ENCODE results near the gene TXNDC5. TPM values are rescaled to one million over a fixed set of nuclear protein-coding genes. Genes with fewer than 3 reads are reported as not detected.

TXNDC5 gene
- total and polyA plus RNA-seq, 9 of the 15 experiments (the other 6 are each of a cell fraction or from before 2014, with no cell fraction given), result 33.9 to 156 (median 137) TPM

DNA sequence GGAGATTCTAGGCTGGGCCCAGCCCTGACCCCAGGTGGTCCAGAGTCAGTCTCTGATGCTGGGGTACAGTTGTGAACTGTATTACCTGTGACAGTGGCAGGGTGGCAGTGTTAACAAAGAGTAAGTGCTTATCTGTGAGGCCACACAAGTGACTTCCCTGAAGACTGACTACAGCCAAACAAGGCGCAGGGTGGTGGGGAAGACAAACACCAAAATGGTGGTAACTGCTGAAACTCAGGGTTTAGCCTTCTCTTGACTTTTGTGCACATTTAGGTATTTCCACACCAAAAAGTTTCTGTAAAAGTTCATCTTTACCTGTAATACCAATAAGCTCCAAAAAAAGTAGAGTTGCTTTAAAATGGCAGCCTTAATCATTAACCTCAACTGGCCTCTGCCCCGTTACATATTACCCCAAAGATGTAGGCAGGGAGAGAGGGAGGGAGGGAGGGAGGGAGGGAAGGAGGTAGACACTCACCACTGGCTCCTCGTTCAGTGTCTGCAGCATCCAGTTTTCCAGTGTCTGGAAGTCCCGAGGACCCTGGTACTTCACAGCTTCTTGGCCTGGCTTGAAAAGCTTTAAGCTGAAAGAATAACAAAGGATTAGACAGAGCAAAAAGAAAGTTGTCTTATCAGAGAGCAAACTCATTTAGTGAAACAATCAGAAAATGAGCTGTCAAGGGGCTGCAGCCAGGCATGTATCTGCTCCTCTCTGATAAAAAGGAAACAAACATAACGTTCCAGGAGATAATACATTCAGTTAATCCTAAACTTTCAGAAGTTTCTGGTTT lies 11.3 kb downstream of the TXNDC5 start (continued):
- TF ChIP-seq TAF1 (IDR thresholded peaks at IDR 0.05; ENCODE audit: control insufficient read depth, extremely low read depth, insufficient read depth, low read length, severe bottlenecking), result no peak
- TF ChIP-seq TEAD4 (IDR thresholded peaks at IDR 0.05; ENCODE audit: low read length), result peak; percentile 98
- no peak for TF ChIP-seq TEAD4 (CRISPR knock-in tag; IDR thresholded peaks at IDR 0.05; ENCODE audit: borderline replicate concordance)
- TF ChIP-seq, protein P1, sequence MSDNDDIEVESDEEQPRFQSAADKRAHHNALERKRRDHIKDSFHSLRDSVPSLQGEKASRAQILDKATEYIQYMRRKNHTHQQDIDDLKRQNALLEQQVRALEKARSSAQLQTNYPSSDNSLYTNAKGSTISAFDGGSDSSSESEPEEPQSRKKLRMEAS (CRISPR knock-in tag; IDR thresholded peaks at IDR 0.05), result no peak
- TF ChIP-seq FOXK2 (conservative IDR thresholded peaks at IDR 0.05 in 1 of 2, IDR thresholded peaks at IDR 0.05 in 1 of 2; ENCODE audit: low read depth in 2 of 2), result peak in 1 of 2 experiments; percentile 38; a peak in 2 of 4 replicates
- peak; percentile 88 for TF ChIP-seq HDAC2 (IDR thresholded peaks at IDR 0.05)
- TF ChIP-seq TSC22D4 (tag; IDR thresholded peaks at IDR 0.05), result no peak
- TF ChIP-seq CREB1 (IDR thresholded peaks at IDR 0.05), result peak; percentile 37; the same call in 1 of the 2 replicates
- no peak for TF ChIP-seq CREB1 (CRISPR knock-in tag; IDR thresholded peaks at IDR 0.05)
- TF ChIP-seq ARID2 (IDR thresholded peaks at IDR 0.05), result peak; percentile 63; the same call in 1 of the 2 replicates
- TF ChIP-seq TCF7L2 (IDR thresholded peaks at IDR 0.05; ENCODE audit: low read depth, low read length), result no peak
- TF ChIP-seq, protein P2, sequence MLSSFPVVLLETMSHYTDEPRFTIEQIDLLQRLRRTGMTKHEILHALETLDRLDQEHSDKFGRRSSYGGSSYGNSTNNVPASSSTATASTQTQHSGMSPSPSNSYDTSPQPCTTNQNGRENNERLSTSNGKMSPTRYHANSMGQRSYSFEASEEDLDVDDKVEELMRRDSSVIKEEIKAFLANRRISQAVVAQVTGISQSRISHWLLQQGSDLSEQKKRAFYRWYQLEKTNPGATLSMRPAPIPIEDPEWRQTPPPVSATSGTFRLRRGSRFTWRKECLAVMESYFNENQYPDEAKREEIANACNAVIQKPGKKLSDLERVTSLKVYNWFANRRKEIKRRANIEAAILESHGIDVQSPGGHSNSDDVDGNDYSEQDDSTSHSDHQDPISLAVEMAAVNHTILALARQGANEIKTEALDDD (IDR thresholded peaks at IDR 0.05), result 0 out of 2 replicates have a peak, but pooled peaks have one; percentile 19
- peak; percentile 67 for TF ChIP-seq CREM (IDR thresholded peaks at IDR 0.05; ENCODE audit: low read depth)
- TF ChIP-seq, protein P3, sequence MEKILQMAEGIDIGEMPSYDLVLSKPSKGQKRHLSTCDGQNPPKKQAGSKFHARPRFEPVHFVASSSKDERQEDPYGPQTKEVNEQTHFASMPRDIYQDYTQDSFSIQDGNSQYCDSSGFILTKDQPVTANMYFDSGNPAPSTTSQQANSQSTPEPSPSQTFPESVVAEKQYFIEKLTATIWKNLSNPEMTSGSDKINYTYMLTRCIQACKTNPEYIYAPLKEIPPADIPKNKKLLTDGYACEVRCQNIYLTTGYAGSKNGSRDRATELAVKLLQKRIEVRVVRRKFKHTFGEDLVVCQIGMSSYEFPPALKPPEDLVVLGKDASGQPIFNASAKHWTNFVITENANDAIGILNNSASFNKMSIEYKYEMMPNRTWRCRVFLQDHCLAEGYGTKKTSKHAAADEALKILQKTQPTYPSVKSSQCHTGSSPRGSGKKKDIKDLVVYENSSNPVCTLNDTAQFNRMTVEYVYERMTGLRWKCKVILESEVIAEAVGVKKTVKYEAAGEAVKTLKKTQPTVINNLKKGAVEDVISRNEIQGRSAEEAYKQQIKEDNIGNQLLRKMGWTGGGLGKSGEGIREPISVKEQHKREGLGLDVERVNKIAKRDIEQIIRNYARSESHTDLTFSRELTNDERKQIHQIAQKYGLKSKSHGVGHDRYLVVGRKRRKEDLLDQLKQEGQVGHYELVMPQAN (IDR thresholded peaks at IDR 0.05; ENCODE audit: borderline replicate concordance), result no peak
- TF ChIP-seq MEIS2 (IDR thresholded peaks at IDR 0.05; ENCODE audit: partially characterized antibody), result peak; percentile 93
- TF ChIP-seq ASH1L (IDR thresholded peaks at IDR 0.05; ENCODE audit: borderline replicate concordance, low read depth, partially characterized antibody), result no peak
- TF ChIP-seq MCM3 (IDR thresholded peaks at IDR 0.05), result no peak
- peak; percentile 96 for TF ChIP-seq PML (IDR thresholded peaks at IDR 0.05; ENCODE audit: low read length)
- TF ChIP-seq SMARCE1 (IDR thresholded peaks at IDR 0.05), result peak; percentile 95
- TF ChIP-seq MXI1 (IDR thresholded peaks at IDR 0.05; ENCODE audit: low read depth, low read length), result 0 out of 2 replicates have a peak, but pooled peaks have one; percentile 23
- TF ChIP-seq POLR2H (tag; IDR thresholded peaks at IDR 0.05; ENCODE audit: low read depth), result no peak
- TF ChIP-seq LEF1 (IDR thresholded peaks at IDR 0.05), result peak; percentile 73; the same call in 1 of the 2 replicates
- TF ChIP-seq, protein P4, sequence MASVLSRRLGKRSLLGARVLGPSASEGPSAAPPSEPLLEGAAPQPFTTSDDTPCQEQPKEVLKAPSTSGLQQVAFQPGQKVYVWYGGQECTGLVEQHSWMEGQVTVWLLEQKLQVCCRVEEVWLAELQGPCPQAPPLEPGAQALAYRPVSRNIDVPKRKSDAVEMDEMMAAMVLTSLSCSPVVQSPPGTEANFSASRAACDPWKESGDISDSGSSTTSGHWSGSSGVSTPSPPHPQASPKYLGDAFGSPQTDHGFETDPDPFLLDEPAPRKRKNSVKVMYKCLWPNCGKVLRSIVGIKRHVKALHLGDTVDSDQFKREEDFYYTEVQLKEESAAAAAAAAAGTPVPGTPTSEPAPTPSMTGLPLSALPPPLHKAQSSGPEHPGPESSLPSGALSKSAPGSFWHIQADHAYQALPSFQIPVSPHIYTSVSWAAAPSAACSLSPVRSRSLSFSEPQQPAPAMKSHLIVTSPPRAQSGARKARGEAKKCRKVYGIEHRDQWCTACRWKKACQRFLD (CRISPR knock-in tag; IDR thresholded peaks at IDR 0.05), result peak; percentile 57; the same call in 1 of the 2 replicates
- TF ChIP-seq EHMT2 (IDR thresholded peaks at IDR 0.05), result peak; percentile 44; the same call in 1 of the 2 replicates
- peak; percentile 39; the same call in 1 of the 2 replicates for TF ChIP-seq ZNF263 (CRISPR knock-in tag; IDR thresholded peaks at IDR 0.05; ENCODE audit: borderline replicate concordance)
- peak; percentile 67; the same call in 1 of the 2 replicates for TF ChIP-seq TARDBP (IDR thresholded peaks at IDR 0.05)
